ENCODE measurements around the gene HPS6.

Gene HPS6

DNA sequence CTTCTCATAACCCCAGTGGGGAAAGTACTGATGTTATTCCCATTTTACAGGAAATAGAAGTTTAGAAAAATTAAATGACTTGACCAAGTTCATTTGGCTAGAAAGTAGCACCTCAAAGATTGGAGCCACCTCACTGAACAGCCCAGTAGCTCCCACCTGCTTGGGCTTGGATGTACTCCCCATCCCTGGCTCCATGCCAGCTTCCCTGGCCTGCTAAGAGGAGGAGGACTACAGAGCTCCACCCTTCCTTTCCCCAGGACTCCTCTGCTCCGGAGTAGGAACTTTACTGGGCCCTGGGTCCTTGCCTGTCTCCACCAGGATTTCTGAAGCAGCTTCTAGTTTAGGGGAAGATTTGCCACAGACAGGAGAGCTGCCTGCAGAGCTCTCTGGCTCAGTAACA, 3.1 kb downstream of the HPS6 start:
- no peak for DNase-seq (ENCODE audit: low read depth in 1 of 2, low spot score in 1 of 2)

DNA sequence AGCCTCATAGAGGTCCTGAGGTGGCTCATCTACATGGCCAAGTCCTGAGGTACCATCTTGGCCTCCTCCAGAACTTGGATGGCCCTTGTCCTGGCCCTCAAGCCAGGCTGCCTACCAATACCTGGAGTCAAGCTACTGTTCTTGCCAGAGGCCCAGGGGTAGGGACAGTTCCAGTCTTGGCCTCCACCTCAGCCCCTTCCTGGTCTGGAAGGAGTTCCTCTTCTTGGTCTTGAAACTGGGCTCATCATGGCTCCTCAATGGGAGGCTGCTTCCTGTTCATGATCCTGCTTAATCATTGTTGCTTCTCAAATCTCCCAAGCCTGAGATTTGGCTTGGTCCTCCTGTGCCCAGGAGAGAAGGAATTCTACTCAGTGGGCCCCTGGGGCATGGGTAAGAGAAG, 3.9 kb downstream of the HPS6 start:
- DNase-seq (ENCODE audit: low read depth in 1 of 2, low spot score in 1 of 2): no peak

GRCh38 chr10:102072673-102073527, 7.8 kb downstream of the HPS6 start:
- peak; percentile 55 to 66 for DNase-seq (ENCODE audit: low read depth in 1 of 2, low spot score in 1 of 2)

GRCh38 chr10:102083541-102083940, 18.4 kb downstream of the HPS6 start:
- DNase-seq (ENCODE audit: low read depth in 1 of 2, low spot score in 1 of 2): no peak

DNA sequence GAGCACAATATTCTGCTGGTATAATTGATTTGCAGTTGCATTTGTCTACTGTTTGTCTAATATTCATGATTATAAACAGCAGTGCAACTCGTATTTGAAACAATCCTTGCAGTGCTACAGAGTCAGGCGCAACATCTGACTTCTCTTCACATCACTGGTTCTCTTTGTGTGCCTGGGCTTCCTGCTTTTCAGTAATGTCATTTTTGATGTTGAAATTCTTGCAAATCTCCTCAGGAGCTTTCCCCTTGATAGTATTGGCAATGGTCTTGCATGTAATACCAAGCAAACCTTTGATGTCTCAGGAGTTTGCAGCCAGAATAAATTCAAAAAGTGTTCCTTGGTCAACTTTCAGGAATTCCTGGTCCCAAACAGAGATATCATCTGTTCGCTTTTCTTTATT, 20.2 kb downstream of the HPS6 start:
- no peak for DNase-seq (ENCODE audit: low read depth in 1 of 2, low spot score in 1 of 2)

DNA sequence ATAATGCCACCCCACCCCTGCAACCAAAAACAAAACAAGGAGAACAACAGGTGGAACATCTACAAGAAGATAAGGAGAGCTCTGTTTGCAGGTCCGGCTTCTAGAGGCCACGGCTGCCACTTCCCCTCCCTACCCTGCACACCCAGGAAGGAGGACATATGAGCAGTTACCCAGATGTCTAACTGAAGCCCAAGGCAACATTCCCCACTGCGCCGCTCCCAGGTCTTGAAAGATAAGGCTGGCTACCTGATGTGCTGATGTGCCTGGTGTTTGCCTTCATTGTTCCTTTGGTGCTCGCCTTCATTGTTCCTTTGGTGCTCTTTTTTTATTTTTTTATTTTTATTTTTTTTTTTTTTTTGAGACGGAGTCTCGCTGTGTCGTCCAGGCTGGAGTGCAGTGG, 21.0 kb downstream of the HPS6 start:
- no peak for DNase-seq (ENCODE audit: low read depth in 1 of 2, low spot score in 1 of 2)

DNA sequence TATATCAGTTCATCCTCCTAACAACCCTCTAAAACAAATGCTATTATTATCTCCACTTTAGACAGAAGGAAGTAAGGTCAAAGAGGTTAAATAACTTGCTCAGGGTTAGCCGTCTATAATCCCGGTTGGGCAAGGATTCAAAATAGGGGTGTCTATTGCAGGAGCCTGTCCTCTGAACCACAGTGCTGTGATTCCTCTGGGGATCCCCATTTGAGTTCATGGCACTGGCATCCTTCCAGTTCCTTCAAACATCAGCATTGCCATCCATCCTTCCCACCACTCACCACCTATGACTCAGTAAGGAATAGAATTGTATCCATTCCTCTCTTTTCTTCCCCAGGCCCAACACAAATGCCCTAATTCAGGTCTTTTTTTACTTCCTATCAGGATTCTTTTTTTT, 25.6 kb downstream of the HPS6 start:
- no peak for DNase-seq (ENCODE audit: low read depth in 1 of 2, low spot score in 1 of 2)

- DNase-seq (ENCODE audit: low read depth in 1 of 2, low spot score in 1 of 2): no peak
Measured at GRCh38 chr10:102096449-102096848, 31.3 kb downstream of the HPS6 start.

DNA sequence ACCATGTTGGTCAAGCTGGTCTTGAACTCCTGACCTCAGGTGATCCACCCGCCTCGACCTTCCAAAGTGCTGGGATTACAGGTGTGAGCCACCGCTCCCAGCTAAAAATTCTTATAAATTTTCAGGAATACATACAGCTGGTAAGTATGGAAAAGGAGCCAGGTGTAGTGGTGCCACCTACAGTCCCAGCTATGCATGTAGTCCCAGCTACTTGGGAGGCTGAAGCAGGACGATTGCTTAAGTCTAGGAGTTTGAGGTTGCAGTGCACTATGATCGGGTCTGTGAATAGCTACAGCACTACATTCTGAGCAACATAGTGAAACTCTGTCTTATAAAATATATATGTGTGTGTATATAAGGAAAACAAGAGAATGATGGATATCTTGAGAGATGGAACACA, 36.0 kb downstream of the HPS6 start:
- DNase-seq (ENCODE audit: low read depth in 1 of 2, low spot score in 1 of 2): no peak

DNA sequence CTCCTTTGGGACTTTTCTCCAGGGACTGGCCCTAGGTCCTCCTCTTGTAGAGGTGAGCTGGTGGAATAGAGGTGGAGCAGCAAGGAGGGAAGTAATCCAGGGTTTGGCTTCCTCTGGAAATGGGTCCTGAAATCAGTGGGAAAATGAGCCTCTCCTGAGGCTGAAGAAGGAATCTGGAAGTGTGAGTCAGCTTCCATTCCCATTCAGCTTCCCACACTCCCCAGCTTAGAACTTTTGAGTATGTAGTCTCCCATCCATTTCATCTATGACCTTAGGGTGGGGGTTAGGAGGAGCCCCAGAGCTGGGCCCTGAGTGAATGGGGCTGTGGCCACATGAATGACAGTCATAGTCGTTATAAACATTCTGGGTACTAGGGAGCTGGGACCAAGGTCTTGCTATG, 37.3 kb downstream of the HPS6 start:
- no peak for DNase-seq (ENCODE audit: low read depth in 1 of 2, low spot score in 1 of 2)

DNA sequence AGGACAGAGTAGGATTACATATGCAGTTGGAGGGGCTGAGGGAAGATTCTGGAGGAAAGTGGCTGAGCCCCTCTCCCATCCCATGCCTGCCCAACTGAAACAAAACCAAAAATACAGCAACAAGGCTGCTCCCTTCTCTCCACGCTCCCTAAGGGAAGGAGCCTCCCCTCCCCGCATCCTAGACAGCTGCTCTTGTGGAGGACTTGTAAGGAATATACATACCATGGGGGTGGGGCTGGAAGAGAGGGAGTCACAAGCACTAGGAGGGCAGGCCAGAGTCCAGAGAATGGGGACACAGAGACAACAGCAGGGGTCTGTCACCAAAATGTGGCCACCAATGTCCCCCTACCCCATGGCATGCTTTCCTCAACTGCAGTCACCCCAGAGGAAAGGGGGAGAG, 41.8 kb downstream of the HPS6 start:
- no peak for DNase-seq (ENCODE audit: low read depth in 1 of 2, low spot score in 1 of 2)

GRCh38 chr10:102109166-102110116, 44.3 kb downstream of the HPS6 start:
- no peak for DNase-seq (ENCODE audit: low read depth in 1 of 2, low spot score in 1 of 2)

DNA sequence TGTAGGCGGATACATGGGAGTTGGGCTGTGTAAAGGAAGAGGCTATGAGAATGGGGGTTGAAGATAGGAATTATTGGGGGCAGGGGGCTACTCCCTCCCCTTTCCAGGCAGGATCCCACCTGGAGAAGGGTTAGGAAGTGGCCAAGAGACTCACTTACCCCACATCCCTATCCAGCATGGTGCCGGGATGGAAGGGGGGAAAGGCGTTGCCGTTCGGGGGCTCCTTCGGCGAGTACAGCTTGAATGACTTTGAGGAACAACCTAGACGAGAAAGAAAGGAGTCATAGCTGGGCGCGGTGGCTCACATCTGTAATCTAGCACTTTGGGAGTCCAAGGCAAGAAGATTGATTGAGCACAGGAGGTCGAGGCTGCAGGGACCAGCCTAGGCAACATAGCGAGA, 46.1 kb downstream of the HPS6 start:
- no peak for DNase-seq (ENCODE audit: low read depth in 1 of 2, low spot score in 1 of 2)

- no peak for DNase-seq (ENCODE audit: low read depth in 1 of 2, low spot score in 1 of 2)
Measured at GRCh38 chr10:102112210-102112817, 47.2 kb downstream of the HPS6 start.

DNA sequence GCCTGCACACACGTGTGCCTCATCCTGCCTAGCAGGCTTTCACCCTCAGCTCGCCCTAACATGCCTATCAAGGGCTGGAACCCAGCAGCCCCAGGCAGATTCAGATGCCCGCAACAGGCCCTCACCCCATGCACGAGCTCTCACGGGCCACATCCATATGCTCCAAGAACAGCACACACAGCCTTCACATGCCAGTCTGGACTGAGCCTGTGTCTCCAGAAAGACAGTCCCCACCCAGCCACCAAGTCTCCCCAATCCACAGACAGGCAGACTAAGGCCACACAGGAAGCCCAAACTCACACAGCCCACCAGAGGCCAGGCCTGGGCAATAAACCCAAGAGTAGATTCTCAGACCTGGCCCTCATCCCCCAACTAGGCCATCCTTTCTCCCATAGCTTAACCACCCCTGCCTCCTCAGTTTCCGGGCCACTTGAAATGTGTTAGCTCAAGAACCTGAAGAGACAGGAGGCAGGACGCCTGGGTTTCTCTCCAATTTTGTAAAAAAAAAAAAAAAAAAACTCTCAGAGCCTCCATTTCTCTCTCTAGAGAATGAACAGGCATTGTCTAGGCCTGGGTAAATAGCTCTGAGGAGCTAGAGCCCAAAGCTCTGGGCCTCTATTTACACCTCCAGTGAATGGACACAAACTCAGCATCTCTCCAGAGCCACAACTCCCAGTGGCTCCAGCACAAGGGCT, 48.3 kb downstream of the HPS6 start:
- DNase-seq (ENCODE audit: low read depth in 1 of 2, low spot score in 1 of 2): no peak

DNA sequence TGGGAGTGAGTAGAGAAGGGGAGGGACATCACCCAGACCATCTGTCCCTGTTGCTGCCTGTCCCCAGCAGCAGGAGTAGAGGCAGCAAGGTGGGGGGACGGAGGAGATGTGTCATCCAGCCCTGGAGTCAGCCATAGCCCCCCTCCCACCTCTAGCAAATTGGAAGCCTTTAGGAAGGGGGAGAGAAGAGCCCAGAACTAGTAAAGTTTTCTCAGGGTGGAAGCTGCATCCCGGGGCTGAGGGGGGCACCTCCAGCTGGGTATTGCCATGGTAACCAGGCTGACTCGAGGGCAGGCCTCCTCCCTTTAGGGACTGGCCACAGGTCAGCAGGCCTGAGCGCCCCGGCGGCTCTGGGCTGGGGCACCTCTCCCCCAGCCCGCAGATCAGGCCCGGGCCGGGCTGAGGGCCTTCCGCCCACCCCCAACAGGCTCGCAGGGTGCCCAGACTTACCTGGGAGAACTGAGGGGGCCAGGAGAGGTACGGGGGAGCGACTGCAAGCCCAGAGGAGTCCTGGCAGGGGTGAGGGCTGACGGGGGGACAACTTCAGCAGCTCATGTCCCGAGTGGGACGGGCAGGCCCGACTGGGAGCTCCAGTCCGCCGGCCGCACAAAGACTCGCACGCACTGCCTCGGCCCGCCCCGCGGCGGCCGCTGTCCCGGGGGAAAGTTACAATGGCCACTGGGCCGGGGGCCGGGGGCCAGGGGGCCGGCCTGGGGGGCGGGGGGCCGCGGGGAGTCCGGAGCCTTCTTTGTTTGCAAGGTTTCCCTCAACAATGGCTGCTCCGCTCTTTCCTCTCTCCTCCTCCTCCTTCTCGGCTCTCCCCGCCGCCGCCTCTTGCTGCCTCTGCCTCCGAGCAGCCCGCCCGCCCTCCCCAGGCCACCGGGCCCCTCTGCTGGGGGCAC, 49.1 kb downstream of the HPS6 start:
- DNase-seq (ENCODE audit: low read depth in 1 of 2, low spot score in 1 of 2): no peak

GRCh38 chr10:102114861-102115618, 49.9 kb downstream of the HPS6 start:
- DNase-seq (ENCODE audit: low read depth in 1 of 2, low spot score in 1 of 2): peak; percentile 61 to 84

- DNase-seq (ENCODE audit: low read depth in 1 of 2, low spot score in 1 of 2): no peak
Measured at GRCh38 chr10:102115775-102116174, 50.6 kb downstream of the HPS6 start.

DNA sequence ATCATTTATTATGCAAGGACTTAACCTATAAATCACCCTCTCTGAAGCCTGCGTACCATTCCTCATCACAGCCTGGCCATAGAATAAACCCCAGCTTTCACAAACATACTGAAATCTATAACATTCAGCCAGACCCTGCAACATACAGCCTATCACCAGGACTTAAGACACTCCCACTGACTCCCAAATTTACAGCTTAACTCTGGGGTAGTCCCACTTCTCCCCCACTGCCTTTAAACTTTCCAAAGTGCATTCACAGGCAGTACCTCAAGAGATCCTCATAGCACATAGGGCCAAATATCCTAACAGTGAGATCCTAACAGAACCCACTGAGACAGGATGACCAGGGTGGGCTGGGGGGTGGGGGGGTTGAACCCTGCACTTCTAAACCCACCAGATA, 51.5 kb downstream of the HPS6 start:
- no peak for DNase-seq (ENCODE audit: low read depth in 1 of 2, low spot score in 1 of 2)

Measured in stimulated activated CD4-positive, alpha-beta T cell treated with anti-CD3 and anti-CD28 coated beads, Interleukin-15, amount 100 ng/mL, for 1 hour (primary cell).